HAP-1 (cell line): ENCODE measurements around the gene RSPH1.
"Not testable (repeated sequence)": the region's sequence is repeated elsewhere in the genome, so short reads cannot be mapped to it uniquely, and the experiment has no call there.

ENCODE experiments used
- DNase-seq, 2 experiments: peaks; one replicate each; pipeline ENCODE4 v3.0.0-alpha.2; 2016 to 2020; ENCODE audit warnings: low spot score in 2 of 2
- H3K27me3 ChIP-seq: fragments of 250-450 bp; sonication (Bioruptor Pico); 2 replicates; pipeline ENCODE4 v1.5.1; 2020; ENCODE audit warnings: low read depth, mild to moderate bottlenecking, moderate library complexity
- H3K36me3 ChIP-seq: fragments of 250-450 bp; sonication (Bioruptor Pico); replicated peaks from 2 replicates; pipeline ENCODE4 v1.5.1; 2020; ENCODE audit warnings: mild to moderate bottlenecking
- H3K4me1 ChIP-seq: fragments of 250-450 bp; sonication (Bioruptor Pico); 2 replicates; pipeline ENCODE4 v1.5.1; 2020; ENCODE audit warnings: mild to moderate bottlenecking
- H3K4me3 ChIP-seq: fragments of 250-450 bp; sonication (Bioruptor Pico); 2 replicates; pipeline ENCODE4 v1.5.1; 2020; ENCODE audit warnings: mild to moderate bottlenecking, moderate library complexity
- H3K9me3 ChIP-seq: fragments of 250-450 bp; sonication (Bioruptor Pico); 2 replicates; pipeline ENCODE4 v1.5.1; 2020; ENCODE audit warnings: mild to moderate bottlenecking, moderate library complexity
- in situ Hi-C: fragments of 300-500 bp; cut with MboI; formaldehyde crosslinking; loops from 3 replicates; pipeline ENCODE4 v1.14.3; 2020; ENCODE audit warnings: low sequenced_read_pairs, inconsistent platforms, mixed read lengths

The RSPH1 gene

GRCh38 chr21:42479582-42479981 is 16.4 kb downstream of the RSPH1 start:
- no peak for DNase-seq
- H3K4me1 ChIP-seq: no peaks in the 10 kb centered on the region
- no peaks in the 10 kb centered on the region for H3K36me3 ChIP-seq
- H3K27me3 ChIP-seq: peaks cover 8% of the 10 kb centered on the region; the same call in 1 of the 2 replicates
- no peak overlapping the region for H3K4me3 ChIP-seq
- H3K9me3 ChIP-seq: no peaks in the 10 kb centered on the region
- in situ Hi-C loops: no loop called here

DNA sequence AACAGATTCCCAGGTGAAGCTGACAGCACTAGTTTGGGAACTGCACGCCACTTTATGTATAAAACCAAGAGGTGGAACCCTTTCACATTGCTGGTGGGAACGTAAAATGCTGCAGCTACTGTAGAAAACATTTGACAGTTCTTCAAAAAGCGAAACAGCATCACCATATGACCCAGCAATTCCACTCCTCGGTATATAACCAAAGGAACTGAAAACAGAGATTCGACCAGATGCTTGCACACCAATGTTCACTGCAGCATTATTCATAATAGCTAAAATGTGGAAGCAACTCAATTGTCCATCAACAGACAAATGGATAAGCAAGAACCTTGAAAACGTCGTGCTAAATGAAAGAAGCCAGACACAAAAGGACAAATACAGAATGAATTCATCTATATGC is 17.5 kb downstream of the RSPH1 start:
- in situ Hi-C loops: no loop called here
- Histone ChIP-seq H3K4me3 (no peak overlapping the region), H3K27me3 (peaks cover 5% of the 10 kb centered on the region; the same call in 1 of the 2 replicates), H3K9me3 (no peaks in the 10 kb centered on the region), H3K36me3 (no peaks in the 10 kb centered on the region), H3K4me1 (no peaks in the 10 kb centered on the region)
- DNase-seq: no peak

DNA sequence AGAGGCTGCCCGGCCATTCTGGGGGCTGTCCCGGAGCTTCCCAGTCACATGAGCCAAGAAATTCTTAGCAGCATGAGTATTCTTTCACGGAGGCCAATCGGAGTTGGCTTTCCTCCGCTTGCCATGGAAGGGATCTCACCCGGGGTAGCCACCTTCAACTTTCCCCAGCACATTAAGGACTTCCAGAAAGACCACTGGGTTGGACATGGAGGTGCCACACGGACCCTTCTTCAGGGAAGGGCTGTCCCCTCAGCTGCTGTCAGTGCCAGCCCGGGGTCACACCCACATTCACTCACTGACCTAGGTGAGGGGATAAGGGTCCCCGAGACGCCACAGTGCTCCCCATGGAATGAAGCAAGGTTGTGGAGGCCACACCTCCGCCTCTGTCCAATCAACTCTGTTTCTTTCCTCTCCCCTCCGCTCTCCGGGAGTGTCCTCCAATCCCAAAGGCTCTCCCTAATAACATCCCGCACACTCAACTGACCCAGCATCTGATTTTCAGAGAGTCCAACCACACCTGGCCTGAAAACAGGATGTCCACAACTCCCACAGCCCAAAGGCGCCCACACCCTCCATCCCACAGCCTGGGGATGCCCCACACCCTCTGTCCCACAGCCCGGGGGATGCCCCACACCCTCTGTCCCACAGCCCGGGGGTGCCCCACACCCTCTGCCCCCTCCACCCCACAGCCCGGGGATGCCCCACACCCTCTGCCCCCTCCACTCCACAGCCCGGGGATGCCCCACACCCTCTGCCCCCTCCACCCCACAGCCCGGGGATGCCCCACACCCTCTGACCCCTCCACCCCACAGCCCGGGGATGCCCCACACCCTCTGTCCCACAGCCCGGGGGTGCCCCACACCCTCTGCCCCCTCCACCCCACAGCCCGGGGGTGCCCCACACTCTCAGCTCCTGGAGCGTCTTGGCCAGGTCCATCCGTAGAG is 19.4 kb downstream of the RSPH1 start:
- Histone ChIP-seq H3K4me3 (no peak overlapping the region), H3K36me3 (no peaks in the 10 kb centered on the region), H3K4me1 (no peaks in the 10 kb centered on the region), H3K9me3 (no peaks in the 10 kb centered on the region), H3K27me3 (0 out of 2 replicates have a peak, but pooled peaks cover 2% of the 10 kb centered on the region)
- no peak for DNase-seq
- in situ Hi-C loops: no loop called here

DNA sequence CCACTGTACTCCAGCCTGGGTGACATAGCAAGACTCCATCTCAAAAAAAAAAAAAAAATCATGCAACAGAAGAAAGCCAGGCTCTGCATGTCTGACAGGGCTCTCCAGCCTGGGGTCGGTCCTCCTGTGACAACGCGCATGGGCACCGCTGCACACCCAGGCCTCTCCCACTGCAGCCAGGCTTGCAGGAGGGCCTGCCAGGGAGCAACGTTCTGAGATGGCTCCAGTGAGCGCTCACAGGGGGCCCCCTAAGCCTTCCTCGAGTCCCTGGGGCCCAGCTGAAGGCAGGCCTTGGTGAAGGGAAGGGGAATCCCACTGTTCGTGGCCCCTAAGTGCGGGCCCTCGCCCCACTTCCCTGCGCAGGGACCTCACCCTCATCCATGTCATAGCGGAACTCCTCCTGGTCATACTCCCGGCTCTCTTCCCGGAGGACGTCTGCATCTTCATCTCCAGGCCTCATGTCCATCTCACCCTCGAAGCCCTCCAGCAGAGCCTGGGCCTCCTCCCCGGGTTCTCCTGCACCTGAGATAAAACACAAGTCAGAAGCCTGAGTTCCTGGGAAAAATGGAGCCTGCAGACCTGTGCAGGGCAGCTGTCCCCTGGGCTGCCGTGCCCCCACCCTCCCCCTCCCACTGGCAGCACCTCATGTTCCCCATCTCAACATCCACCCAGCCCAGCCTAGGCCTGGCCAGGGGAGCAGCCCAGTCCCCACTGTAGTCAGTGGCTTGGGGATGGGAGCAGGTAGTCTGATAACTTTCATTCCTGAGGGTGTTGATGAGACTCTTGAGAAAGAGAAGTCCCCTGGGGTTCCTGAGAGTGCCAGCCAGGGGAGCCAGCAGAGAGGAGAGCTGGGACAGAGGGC is 20.3 kb downstream of the RSPH1 start:
- in situ Hi-C loops: no loop called here
- no peaks in the 10 kb centered on the region for H3K9me3 ChIP-seq
- H3K36me3 ChIP-seq: no peaks in the 10 kb centered on the region
- no peak for DNase-seq
- H3K4me3 ChIP-seq: no peak overlapping the region
- no peaks in the 10 kb centered on the region for H3K4me1 ChIP-seq
- 0 out of 2 replicates have a peak, but pooled peaks cover 2% of the 10 kb centered on the region for H3K27me3 ChIP-seq

- Histone ChIP-seq H3K27me3 (0 out of 2 replicates have a peak, but pooled peaks cover 2% of the 10 kb centered on the region), H3K4me1 (no peaks in the 10 kb centered on the region), H3K36me3 (no peaks in the 10 kb centered on the region), H3K9me3 (no peaks in the 10 kb centered on the region), H3K4me3 (no peak overlapping the region)
- no peak for DNase-seq
- in situ Hi-C loops: no loop called here
Measured at GRCh38 chr21:42475036-42475435, 21.0 kb downstream of the RSPH1 start.

- no peaks in the 10 kb centered on the region for H3K9me3 ChIP-seq
- in situ Hi-C loops: no loop called here
- no peaks in the 10 kb centered on the region for H3K4me1 ChIP-seq
- 0 out of 2 replicates have a peak, but pooled peaks cover 2% of the 10 kb centered on the region for H3K27me3 ChIP-seq
- no peak for DNase-seq
- H3K36me3 ChIP-seq: no peaks in the 10 kb centered on the region
- H3K4me3 ChIP-seq: no peak overlapping the region
Measured at GRCh38 chr21:42474043-42474831, 21.8 kb downstream of the RSPH1 start.

DNA sequence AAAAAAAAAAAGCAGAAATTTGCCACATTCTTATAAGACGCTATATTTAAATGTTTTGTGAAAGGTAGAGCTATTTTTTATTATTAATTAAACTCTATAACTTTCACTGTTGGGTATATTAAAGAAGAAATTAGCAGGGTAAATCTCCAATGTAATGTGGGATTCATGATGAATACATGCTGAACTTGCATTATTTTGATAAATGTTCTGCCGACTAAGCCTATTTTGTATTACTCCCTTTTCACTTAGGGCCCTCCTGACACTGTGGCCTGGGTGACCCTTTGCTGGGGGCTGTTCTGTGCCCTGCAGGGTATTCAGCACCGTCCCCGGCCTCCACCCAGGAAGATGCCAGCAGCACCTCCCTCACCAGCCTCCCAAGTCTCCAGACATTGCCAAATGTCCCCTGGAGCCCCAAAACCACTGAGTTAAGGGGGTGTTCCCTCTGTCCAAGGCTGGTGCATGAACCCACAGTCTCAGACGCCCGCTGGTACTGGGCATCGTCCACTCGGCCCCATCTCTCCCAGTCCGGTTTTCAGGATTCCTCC is 22.5 kb downstream of the RSPH1 start:
- no peaks in the 10 kb centered on the region for H3K4me1 ChIP-seq
- H3K9me3 ChIP-seq: no peaks in the 10 kb centered on the region
- DNase-seq: no peak
- no peaks in the 10 kb centered on the region for H3K36me3 ChIP-seq
- no peak overlapping the region for H3K4me3 ChIP-seq
- H3K27me3 ChIP-seq: 0 out of 2 replicates have a peak, but pooled peaks cover 2% of the 10 kb centered on the region
- in situ Hi-C loops: no loop called here

DNA sequence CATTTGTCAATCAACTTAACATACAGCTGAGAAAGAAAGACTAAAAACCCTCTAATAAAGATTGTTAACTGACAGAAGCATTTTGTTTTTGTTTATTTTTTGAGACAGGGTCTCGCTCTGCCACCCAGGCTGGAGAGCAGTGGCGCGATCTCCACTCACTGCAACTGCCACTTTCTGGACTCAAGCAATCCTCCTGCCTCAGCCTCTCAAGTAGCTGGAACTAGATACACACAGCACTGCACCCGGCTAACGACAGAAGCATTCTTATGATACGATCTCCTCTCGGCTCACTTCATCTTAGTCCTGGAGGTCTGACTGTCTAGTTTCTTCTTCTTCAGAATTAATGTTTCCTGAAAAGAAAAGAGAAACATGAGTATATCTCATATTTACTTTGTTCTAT is 23.5 kb downstream of the RSPH1 start:
- in situ Hi-C loops: no loop called here
- H3K36me3 ChIP-seq: no peaks in the 10 kb centered on the region

DNA sequence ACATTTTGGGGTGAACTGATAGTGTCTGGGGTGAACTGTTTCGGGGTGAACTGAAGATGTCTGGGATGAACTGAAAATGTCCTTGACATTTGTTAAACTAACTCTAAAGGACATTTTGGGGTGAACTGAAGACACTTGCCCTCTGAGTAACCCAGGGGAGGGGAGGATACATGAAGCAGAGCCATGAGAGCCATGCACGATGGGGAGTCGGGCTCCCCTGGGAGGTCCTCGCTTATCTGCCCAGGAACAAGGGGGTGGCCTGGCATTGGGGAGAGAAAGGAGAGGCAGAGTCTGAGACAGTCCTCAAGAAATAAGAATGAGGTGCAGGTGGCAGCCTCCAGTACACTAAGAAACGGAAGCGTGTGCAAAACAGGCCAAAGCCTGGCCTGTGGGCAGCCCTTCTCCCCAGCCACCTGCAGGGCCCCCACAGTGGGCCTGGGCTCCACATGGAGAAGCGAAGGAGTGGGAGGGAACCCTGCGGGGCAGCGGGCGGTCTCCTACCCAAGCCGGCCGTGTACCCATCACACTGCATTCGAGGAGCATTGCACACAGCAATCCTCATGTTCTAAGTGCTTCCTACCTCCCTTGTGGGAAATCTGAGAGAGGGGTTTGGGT is 24.2 kb downstream of the RSPH1 start:
- no peaks in the 10 kb centered on the region for H3K9me3 ChIP-seq
- H3K27me3 ChIP-seq: no peaks in the 10 kb centered on the region
- no peaks in the 10 kb centered on the region for H3K36me3 ChIP-seq
- in situ Hi-C loops: no loop called here
- no peak overlapping the region for H3K4me3 ChIP-seq
- DNase-seq: no peak
- no peaks in the 10 kb centered on the region for H3K4me1 ChIP-seq

More for the DNA sequence above, 23.5 kb downstream of the RSPH1 start:
- Histone ChIP-seq H3K9me3 (no peaks in the 10 kb centered on the region), H3K4me1 (no peaks in the 10 kb centered on the region), H3K4me3 (no peak overlapping the region), H3K27me3 (no peaks in the 10 kb centered on the region)
- no peak for DNase-seq

DNA sequence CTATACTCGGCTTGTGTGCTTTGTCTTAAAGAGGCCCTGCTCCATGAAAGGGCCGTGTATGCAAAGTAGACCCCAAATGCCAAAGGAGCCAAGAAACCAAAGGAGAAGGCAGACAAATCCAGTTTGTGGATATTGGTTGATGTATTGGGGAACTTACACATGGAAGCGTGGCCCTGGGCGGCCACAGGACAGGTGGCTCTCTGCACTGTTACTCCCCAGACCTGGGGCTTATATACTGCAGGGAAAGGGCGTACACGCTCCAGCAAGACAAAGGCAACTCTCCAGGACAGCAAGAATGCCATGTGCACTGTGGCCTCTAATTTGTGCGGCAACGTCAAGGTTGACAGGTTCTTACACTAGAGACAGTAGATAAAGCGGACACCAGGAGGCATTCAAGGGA is 24.8 kb downstream of the RSPH1 start:
- Histone ChIP-seq H3K36me3 (no peaks in the 10 kb centered on the region), H3K9me3 (no peaks in the 10 kb centered on the region), H3K4me3 (no peak overlapping the region), H3K4me1 (no peaks in the 10 kb centered on the region), H3K27me3 (no peaks in the 10 kb centered on the region)
- in situ Hi-C loops: no loop called here
- no peak for DNase-seq

DNA sequence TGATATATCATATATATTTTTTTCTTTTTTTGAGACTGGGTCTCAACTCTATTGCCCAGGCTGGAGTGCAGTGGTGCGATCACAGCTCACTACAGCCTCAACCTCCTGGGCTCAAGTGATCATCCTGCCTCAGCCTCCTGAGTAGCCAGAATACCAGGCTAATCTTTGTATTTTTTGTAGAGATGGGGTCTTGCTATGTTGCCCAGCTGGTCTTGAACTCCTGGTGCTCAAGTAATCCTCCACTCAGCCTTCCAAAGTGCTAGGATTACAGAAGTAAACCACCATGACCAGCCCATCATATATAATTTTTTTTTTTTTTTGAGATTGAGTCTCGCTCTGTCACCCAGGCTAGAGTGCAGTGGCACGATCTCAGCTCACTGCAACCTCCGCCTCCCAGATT is 26.3 kb downstream of the RSPH1 start:
- H3K27me3 ChIP-seq, H3K4me3 ChIP-seq, DNase-seq, H3K9me3 ChIP-seq, in situ Hi-C loops, H3K36me3 ChIP-seq, H3K4me1 ChIP-seq: not testable (repeated sequence)

GRCh38 chr21:42469272-42469671 is 26.8 kb downstream of the RSPH1 start:
- no peak for DNase-seq
- in situ Hi-C loops: no loop called here

More at GRCh38 chr21:42469272-42469671, 26.8 kb downstream of the RSPH1 start:
- Histone ChIP-seq H3K27me3 (no peaks in the 10 kb centered on the region), H3K4me1 (no peaks in the 10 kb centered on the region), H3K9me3 (no peaks in the 10 kb centered on the region), H3K4me3 (no peak overlapping the region), H3K36me3 (no peaks in the 10 kb centered on the region)
